ENCODE results near the gene CHAMP1. TPM values are rescaled to one million over a fixed set of nuclear protein-coding genes. Genes with fewer than 3 reads are reported as not detected.

Gene CHAMP1
- total and polyA plus RNA-seq, 2 of the 8 experiments (the other 6 are each of a cell fraction or from before 2014, with no cell fraction given), result 26.8 to 41.9 TPM

DNA sequence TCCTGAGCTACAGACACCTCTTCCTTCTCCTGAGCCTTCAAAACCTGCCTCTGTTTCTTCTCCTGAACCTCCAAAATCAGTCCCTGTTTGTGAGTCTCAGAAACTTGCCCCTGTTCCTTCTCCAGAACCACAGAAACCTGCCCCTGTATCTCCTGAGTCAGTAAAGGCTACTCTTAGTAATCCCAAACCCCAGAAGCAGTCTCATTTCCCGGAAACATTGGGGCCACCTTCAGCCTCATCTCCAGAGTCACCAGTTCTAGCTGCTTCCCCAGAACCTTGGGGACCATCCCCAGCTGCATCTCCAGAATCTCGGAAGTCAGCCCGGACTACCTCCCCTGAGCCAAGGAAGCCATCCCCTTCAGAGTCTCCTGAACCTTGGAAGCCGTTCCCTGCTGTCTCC lies 10.0 kb downstream of the CHAMP1 start:
- H3K4me3 ChIP-seq (ENCODE audit: extremely low read depth in 1 of 4, insufficient read depth in 2 of 4, low read depth in 3 of 4, low read length in 4 of 4), result no peak overlapping the region
- no peak overlapping the region for H2AFZ ChIP-seq (ENCODE audit: low read length)
- WGBS, 2 experiments (ENCODE audit: extremely low coverage in 1 of 2, insufficient coverage in 1 of 2, insufficient read length in 1 of 2, insufficient replicate concordance in 2 of 2, low coverage in 1 of 2, low lambda C conversion rate in 2 of 2, missing lambda C conversion rate in 1 of 2), result 68% methylated on average over 4 of the region's 4 CpGs; no CpG with 5 or more reads in 1 of the 2 experiments
- H3K79me1 ChIP-seq (ENCODE audit: low read depth, low read length), result peaks cover 2% of the 10 kb centered on the region; the same call in 1 of the 2 replicates
- no peak overlapping the region for H4K5ac ChIP-seq (ENCODE audit: insufficient read length, low read depth, low read length)
- no peak overlapping the region for H3K23ac ChIP-seq (ENCODE audit: insufficient read length)
- no peaks in the 10 kb centered on the region for H3K27me3 ChIP-seq (replicated peaks in 1 of 4; ENCODE audit: control insufficient read depth in 3 of 4, extremely low read depth in 1 of 4, insufficient read depth in 3 of 4, low read length in 3 of 4)
- no peak overlapping the region for H3K18ac ChIP-seq (ENCODE audit: extremely low read depth, low read length)
- H3K56ac ChIP-seq (replicated peaks; ENCODE audit: insufficient read length, low read depth, low read length), result no peak overlapping the region
- H3K14ac ChIP-seq (ENCODE audit: insufficient read length), result no peak overlapping the region
- H2BK12ac ChIP-seq (ENCODE audit: low read depth, low read length), result no peak overlapping the region
- FAIRE-seq (no peak), DNase-seq (ENCODE audit: low read depth in 1 of 2, low spot score in 2 of 2) (no peak)
- H2BK5ac ChIP-seq (ENCODE audit: low read depth, low read length), result no peak overlapping the region
- H3K9me3 ChIP-seq (ENCODE audit: insufficient read depth in 2 of 2, low read depth in 1 of 2, low read length in 1 of 2), result no peaks in the 10 kb centered on the region
- H3K4me1 ChIP-seq (replicated peaks in 1 of 4; ENCODE audit: control insufficient read depth in 3 of 4, insufficient read depth in 4 of 4, low read length in 3 of 4), result peaks cover 0 to 6% (median 0%) of the 10 kb centered on the region in 4 experiments; a peak in 3 of 7 replicates
- no peak overlapping the region for H3K4me2 ChIP-seq (ENCODE audit: insufficient read depth in 1 of 2, low read depth in 2 of 2, low read length in 2 of 2)
- no peak overlapping the region for H3K9ac ChIP-seq (replicated peaks in 1 of 4; ENCODE audit: extremely low read depth in 1 of 4, low read depth in 3 of 4, low read length in 3 of 4)
- no peak overlapping the region for H2BK20ac ChIP-seq (ENCODE audit: low read length)
- no peak overlapping the region for H4K91ac ChIP-seq (replicated peaks; ENCODE audit: insufficient read length, low read length)
- H3K36me3 ChIP-seq (ENCODE audit: control insufficient read depth in 2 of 4, insufficient read depth in 4 of 4, low read length in 3 of 4), result peaks cover 20 to 62% (median 44%) of the 10 kb centered on the region in 4 experiments
- peaks cover 1 to 4% of the 10 kb centered on the region in 2 experiments for H4K20me1 ChIP-seq (replicated peaks in 1 of 2; ENCODE audit: control insufficient read depth in 1 of 2, insufficient read depth in 2 of 2, low read length in 2 of 2)
- H3K27ac ChIP-seq (ENCODE audit: low read depth, low read length), result no peak overlapping the region
- peaks cover 6 to 11% of the 10 kb centered on the region in 2 experiments; a peak in 3 of 4 replicates for H3K79me2 ChIP-seq (ENCODE audit: control insufficient read depth in 1 of 2, insufficient read depth in 2 of 2, low read length in 2 of 2)
- H3K23me2 ChIP-seq (ENCODE audit: low read depth, low read length), result no peaks in the 10 kb centered on the region
- CTCF ChIA-PET (ENCODE audit: partially characterized antibody), result interaction anchor here (1.2 to 2.6 kb wide), 3 partner anchors 13 to 16 kb away, joined by 3 to 5 read pairs (median 5); no protein-coding TSS in a partner anchor
- no peak overlapping the region for H2AK5ac ChIP-seq (ENCODE audit: low read depth, low read length)
- no peak overlapping the region for H3K4ac ChIP-seq (replicated peaks; ENCODE audit: insufficient read length, low read depth, low read length)
- no peak overlapping the region for H2BK15ac ChIP-seq (ENCODE audit: low read length)
- no peak overlapping the region for H2BK120ac ChIP-seq (replicated peaks; ENCODE audit: low read depth, low read length)
- H4K8ac ChIP-seq (ENCODE audit: extremely low read depth, insufficient read depth, low read length), result no peak overlapping the region
- POLR2A ChIA-PET (ENCODE audit: partially characterized antibody), result interaction anchor here (1.6 to 6.5 kb wide), 3 partner anchors 8 to 17 kb away, joined by 5 to 51 read pairs (median 6); partner anchors contain the start of gene CHAMP1
- TF ChIP-seq SP1 (IDR thresholded peaks at IDR 0.05; ENCODE audit: low read depth, low read length) (no peak), BACH1 (IDR thresholded peaks at IDR 0.05; ENCODE audit: low read length) (no peak), RAD21 (IDR thresholded peaks at IDR 0.05 in 1 of 2, conservative IDR thresholded peaks at IDR 0.05 in 1 of 2; ENCODE audit: low read depth in 2 of 2, low read length in 2 of 2) (no peak), KDM1A (IDR thresholded peaks at IDR 0.05; ENCODE audit: borderline replicate concordance, low read length) (no peak), POU5F1 (IDR thresholded peaks at IDR 0.05; ENCODE audit: low read depth, low read length) (no peak), SIRT6 (IDR thresholded peaks at IDR 0.05; ENCODE audit: low read length) (no peak)
